Activated CD4-positive, alpha-beta T cell treated with anti-CD3 and anti-CD28 coated beads, Interleukin-10, Interleukin-2, amounts not matched to agents 100 ng/mL and 50 ng/mL, durations not matched to agents 16 hours and 8 hours (primary cell): Measurements from ENCODE around the gene RAVER1.
"Not testable (repeated sequence)": the region's sequence is repeated elsewhere in the genome, so short reads cannot be mapped to it uniquely, and the experiment has no call there.

ENCODE experiments used
- DNase-seq: peaks from one replicate; pipeline ENCODE4 v3.0.0-alpha.2; 2020

Gene RAVER1, protein sequence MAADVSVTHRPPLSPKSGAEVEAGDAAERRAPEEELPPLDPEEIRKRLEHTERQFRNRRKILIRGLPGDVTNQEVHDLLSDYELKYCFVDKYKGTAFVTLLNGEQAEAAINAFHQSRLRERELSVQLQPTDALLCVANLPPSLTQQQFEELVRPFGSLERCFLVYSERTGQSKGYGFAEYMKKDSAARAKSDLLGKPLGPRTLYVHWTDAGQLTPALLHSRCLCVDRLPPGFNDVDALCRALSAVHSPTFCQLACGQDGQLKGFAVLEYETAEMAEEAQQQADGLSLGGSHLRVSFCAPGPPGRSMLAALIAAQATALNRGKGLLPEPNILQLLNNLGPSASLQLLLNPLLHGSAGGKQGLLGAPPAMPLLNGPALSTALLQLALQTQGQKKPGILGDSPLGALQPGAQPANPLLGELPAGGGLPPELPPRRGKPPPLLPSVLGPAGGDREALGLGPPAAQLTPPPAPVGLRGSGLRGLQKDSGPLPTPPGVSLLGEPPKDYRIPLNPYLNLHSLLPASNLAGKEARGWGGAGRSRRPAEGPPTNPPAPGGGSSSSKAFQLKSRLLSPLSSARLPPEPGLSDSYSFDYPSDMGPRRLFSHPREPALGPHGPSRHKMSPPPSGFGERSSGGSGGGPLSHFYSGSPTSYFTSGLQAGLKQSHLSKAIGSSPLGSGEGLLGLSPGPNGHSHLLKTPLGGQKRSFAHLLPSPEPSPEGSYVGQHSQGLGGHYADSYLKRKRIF

DNA sequence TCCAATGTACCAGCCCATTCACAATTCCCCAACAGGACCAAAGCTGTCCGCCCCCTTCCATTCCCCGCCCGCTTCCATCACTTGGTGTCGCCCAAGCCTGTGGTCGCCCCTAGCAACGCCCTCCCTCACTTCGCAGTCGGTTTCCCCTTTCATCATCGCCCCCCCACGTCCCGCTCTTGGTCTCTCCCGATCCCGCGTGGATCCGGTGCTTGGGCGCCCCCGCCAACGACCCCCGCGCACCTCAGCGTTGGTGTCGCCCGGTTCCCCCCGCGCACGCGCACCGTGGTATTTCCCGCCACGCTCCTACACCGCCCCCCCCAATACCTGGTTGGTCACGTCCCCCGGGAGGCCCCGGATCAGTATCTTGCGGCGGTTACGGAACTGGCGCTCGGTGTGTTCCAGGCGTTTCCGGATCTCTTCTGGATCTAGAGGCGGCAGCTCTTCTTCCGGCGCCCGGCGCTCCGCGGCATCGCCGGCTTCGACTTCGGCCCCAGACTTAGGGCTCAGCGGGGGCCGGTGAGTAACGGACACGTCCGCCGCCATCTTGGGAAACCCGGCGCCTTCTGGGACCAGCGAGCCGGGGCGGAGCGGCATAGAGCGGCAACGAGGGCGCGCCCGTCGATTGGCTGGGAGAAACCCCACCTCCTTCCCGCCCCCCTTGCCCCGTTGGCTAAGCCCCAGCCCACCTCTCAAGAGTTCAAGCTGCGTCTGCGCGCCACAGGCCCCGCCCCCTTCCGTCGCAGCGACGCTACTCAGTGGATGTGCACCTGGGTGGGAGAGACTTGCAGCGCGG, at the start of gene RAVER1:
Gene RAVER1 (minus strand): TSS at position 565 of the 793 bp plus-strand sequence. CDS start 22 bp downstream, at position 543.
- peak; percentile 99 for DNase-seq

GRCh38 chr19:10383223-10383499, 49.8 kb upstream of the RAVER1 start:
- DNase-seq, result not testable (repeated sequence)

GRCh38 chr19:10380313-10381102, 47.2 kb upstream of the RAVER1 start, which contains the start of gene TYK2:
TSS of gene TYK2 (minus strand) at chr19:10380572. CDS start at chr19:10378406, 2,166 bp downstream.
- peak; percentile 98 for DNase-seq

DNA sequence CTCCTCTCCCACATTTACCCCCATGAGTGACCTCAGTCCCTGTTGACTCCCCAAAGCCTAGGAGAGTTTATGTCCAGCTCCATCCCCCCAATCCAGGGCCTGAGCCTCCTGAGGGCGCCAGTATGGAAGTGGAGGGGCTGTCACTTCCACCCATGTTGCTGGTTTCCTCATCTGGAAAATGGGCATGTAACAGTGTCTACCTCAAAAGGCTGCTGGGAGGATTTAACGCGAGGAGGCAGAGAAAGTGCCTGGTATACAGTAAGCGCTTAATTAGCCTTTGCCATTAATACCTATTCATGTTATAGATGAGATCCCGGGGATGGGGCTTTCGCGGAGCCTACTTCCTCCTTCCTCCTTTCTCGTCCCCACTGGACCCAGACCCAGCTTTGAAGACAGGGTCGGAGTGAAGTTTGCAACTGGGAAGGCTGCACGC, 46.6 kb upstream of the RAVER1 start:
- no peak for DNase-seq

DNA sequence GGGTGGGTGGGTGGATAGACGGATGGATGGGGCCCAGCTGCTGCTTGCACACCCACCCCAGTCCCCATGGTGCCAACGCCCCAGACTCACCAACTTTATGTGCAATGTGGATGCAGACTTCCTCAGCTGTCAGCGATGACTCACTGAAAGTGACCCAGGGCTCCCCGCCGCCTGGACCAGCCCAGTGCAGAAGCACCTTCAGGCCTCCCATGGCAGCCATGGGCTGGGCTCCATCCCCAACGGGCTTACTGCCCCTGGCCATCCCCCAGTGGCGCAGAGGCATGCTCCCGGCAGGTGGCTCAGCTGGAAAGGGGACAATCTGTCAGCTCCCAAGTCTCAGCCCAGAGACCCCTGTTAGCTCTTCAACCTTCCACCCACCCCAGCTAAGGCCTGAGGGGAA, 44.8 kb upstream of the RAVER1 start:
- DNase-seq, result no peak

DNA sequence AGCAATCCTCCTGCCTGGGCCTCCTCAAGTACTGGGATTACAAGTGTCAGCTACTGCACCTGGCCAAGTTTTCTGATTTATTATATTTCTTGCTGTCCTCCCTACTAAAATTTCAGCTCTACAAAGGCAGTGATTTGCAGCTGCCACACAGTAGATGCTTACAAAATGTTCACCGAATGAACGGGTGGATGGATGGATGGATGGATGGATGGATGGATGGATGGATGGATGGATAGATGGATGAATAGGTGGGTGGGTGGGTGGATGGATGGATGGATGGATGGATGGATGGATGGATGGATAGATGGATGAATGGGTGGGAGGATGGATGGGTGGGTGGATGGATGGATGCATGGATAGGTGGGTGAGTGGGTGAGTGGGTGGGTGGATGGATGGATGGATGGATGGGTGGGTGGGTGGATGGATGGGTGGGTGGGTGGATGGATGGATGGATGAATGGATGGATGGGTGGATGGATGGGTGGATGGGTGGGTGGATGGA, 43.9 kb upstream of the RAVER1 start:
- DNase-seq, result not testable (repeated sequence)

- DNase-seq, result no peak
Observed at GRCh38 chr19:10374931-10375330, 41.6 kb upstream of the RAVER1 start.

DNA sequence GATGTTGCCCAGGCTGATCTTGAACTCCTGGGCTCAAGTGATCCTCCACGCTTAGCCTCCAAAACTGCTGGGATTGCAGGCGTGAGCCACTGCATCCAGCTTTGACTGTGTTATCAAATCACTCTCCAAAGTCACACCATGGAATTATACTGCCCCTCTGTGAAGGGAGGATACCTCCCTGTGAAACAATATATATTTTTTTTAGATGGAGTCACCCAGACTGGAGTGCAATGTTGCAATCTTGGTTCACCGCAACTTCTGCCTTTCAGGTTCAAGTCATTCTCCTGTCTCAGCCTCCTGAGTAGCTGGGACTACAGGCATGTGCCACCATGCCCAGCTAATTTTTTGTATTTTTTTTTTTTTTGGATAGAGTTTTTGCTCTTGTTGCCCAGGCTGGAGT, 39.4 kb upstream of the RAVER1 start:
- no peak for DNase-seq

GRCh38 chr19:10368101-10368803, 34.9 kb upstream of the RAVER1 start:
- DNase-seq, result peak; percentile 11

DNA sequence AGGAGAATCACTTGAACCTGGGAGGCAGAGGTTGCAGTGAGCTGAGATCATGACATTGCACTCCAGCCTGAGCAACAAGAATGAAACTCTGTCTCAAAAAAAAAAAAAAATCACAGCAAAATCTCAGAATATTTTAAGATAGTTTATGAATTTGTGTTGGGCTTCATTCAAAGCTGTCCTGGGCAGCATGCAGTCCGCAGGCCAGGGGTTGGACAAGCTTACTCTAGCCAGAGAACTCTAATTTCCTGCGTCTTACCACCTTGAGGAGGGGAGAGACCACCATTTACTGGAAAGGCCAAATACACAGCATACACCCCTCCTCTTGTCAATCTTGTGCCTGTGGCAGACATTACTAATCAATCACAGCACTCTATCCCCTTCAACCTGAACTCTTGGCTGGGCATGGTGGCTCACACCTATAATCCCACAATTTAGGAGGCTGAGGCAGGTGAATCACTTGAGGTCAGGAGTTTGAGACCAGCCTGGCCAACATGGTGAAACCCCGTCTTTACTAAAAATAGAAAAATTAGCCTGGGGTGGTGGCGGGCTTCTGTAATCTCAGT, 33.7 kb upstream of the RAVER1 start:
- DNase-seq, result not testable (repeated sequence)

DNA sequence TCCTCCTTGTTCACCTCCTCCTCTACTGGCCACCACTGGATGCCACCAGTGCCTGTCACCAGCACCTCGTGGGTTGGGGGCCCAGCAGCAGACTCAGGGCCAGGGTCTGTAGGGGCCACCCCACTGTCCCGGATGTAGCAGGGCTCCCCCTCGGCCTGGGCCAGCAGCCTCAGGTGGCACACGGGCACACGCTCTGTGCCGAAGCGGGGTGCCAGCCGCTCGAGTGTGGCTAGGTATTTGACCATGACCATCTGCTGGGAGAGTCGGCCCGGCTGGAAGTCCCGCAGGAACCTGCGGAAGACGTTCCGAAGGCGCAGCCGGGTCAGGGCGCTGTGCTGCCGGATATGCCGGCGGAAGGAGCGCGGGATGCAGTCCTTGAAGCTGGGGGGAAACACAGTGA, 32.2 kb upstream of the RAVER1 start:
- DNase-seq, result no peak

DNA sequence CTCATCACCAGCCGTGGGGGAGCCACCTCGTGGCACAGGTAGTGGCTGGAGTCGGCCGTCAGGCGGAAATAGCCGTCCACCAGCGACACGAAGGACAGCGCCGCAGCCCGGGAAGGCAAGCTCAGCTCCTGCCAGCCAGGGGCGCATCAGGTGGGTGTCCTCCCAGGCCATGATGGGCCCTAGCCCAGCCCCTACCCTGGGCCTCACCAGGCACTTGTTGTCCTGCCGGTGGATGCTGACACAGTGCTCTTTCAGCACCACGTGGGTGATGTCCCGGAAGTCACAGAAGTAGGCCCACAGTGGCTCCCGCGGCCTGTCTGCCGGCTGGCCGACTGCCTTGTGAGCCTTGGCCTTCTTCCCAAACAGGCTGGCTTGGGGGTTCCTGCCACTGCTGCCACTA, 31.3 kb upstream of the RAVER1 start:
- DNase-seq, result no peak

GRCh38 chr19:10363789-10364281, 30.5 kb upstream of the RAVER1 start:
- no peak for DNase-seq

- no peak for DNase-seq
Observed at GRCh38 chr19:10362259-10362658, 28.9 kb upstream of the RAVER1 start.

DNA sequence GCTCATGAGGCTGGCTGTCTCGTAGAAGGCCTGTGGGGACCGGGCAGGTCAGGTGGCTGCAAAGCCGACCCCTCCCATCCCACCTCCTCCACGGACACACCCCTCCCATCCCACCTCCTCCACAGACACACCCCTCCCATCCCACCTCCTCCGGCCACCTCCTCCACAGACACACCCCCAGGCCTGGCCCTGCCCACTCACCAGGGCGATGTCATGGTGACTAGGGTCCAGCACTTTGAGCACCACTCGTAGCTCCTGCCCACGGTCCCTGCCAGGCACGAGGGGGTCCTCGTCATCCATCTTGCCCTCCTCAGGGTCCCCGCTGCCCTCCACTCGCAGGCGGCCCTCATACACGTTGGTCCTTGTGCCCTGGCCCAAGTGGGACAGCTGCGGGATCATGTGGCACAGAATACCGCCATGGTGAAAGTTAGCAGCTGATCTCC, 28.3 kb upstream of the RAVER1 start:
- no peak for DNase-seq

- DNase-seq, result no peak
Observed at GRCh38 chr19:10356431-10356830, 23.1 kb upstream of the RAVER1 start.

- DNase-seq, result peak; percentile 53
Observed at GRCh38 chr19:10353793-10354391, 20.6 kb upstream of the RAVER1 start.

DNA sequence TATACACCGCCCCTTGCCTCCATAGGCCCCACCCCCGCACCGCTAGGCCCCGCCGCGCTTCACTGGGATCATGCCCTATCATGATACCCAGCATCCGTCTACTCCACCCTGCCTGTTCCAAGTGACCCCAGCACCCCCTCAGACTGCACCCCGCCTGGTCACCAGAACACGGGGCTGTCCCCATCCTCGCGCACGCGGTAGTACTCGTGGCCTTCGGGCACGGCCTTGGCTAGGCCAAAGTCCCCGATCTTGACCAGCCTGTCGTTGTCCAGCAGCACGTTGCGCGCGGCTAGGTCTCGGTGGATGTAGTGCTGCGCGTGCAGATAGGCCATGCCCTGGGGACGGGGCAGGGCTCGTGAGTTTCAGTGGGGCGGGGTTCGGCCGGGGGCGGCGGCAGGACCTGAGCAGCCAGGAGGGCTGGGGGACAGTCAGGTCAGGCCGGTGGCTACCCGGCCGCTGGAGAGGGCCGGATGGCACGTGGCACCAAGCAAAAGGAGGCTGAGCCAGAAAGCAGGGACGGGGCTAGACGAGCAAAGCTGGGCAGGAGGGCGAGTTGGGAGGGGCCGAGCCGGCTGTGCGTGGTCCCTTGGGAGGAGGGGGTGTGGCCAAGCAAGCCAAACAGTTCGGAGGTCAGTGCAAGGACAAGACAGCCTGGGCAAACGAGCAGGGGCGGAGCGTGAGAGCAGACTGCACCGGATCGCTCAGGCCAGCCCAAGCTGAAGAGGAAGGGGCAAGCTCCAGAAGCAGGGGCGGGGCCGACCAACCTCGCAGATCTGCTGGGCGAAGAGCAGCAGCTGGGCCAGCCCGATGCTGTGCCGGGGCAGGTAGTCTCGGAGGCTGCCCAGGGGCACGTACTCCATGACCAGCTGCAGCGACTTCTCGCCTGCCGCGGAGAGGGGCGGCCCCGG, 19.7 kb upstream of the RAVER1 start:
- DNase-seq, result no peak

GRCh38 chr19:10346509-10346908, 13.2 kb upstream of the RAVER1 start:
- DNase-seq, result no peak

- DNase-seq, result no peak
Observed at GRCh38 chr19:10344780-10345179, 11.5 kb upstream of the RAVER1 start.
